ENCODE results near the gene EIF2S1.

Gene EIF2S1

DNA sequence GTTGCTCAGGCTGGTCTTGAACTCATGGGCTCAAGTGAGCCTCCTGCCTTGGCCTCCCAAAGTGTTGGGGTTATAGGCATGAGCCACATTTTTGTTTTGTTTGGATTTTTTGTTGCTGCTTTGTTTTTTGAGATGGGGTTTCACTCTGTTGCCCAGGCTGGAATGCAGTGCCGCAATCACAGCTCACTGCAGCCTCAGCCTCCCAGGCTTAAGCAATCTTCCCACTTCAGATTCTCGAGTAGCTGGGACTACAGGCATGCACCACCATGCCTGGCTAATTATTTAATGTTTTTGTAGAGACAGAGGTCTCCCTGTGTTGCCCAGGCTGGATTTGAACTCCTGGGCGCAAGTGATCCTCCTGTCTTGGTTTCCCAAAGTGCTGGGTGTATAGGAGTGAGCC lies 57.5 kb downstream of the EIF2S1 start:
- H3K4me3 ChIP-seq (ENCODE audit: low read depth, low read length), result no peak overlapping the region
- no peak for DNase-seq (ENCODE audit: low read depth)
- TF ChIP-seq, protein P1, sequence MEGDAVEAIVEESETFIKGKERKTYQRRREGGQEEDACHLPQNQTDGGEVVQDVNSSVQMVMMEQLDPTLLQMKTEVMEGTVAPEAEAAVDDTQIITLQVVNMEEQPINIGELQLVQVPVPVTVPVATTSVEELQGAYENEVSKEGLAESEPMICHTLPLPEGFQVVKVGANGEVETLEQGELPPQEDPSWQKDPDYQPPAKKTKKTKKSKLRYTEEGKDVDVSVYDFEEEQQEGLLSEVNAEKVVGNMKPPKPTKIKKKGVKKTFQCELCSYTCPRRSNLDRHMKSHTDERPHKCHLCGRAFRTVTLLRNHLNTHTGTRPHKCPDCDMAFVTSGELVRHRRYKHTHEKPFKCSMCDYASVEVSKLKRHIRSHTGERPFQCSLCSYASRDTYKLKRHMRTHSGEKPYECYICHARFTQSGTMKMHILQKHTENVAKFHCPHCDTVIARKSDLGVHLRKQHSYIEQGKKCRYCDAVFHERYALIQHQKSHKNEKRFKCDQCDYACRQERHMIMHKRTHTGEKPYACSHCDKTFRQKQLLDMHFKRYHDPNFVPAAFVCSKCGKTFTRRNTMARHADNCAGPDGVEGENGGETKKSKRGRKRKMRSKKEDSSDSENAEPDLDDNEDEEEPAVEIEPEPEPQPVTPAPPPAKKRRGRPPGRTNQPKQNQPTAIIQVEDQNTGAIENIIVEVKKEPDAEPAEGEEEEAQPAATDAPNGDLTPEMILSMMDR (IDR thresholded peaks at IDR 0.05; ENCODE audit: low read depth, low read length, missing control alignments), result no peak

DNA sequence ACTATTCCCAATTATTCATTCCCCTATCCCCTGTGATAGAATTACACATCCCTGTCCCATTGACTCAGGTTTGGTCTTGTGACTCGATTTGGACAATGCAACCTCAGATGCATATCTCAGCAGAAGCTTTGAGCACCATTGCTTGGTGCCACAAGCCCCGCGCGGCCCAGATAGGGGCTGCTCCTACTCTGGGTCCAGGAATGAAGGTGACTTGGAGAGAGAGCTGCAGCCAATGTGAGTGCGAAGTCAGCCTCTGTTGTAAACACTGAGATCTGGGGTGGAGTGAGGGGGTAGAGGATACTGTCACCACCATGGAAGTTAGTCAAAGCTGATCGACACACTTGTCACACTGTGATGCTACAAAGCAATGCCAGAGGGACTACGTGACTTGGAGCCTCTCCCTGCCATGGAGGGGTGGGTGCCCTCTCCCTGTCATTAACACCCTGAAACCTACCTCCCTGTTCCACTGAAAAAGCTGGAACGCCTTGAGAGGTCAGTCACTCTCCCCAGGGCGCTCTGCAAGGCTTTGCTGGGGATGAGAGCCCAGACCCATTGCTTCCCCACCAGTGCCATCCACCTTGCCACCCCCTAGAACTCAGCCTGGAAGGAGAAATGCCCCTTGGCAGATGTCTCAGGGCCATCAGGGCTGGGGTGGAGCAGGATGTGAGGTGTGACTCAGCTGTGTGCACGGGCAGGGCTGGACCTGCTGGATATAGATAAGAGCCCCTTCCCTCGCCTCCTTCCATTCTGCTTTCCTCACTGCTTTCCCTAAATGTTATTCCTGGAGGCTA lies 58.5 kb downstream of the EIF2S1 start:
- DNase-seq (ENCODE audit: low read depth), result no peak
- TF ChIP-seq, protein P1 (IDR thresholded peaks at IDR 0.05; ENCODE audit: low read depth, low read length, missing control alignments), result no peak
- no peak overlapping the region for H3K4me3 ChIP-seq (ENCODE audit: low read depth, low read length)

DNA sequence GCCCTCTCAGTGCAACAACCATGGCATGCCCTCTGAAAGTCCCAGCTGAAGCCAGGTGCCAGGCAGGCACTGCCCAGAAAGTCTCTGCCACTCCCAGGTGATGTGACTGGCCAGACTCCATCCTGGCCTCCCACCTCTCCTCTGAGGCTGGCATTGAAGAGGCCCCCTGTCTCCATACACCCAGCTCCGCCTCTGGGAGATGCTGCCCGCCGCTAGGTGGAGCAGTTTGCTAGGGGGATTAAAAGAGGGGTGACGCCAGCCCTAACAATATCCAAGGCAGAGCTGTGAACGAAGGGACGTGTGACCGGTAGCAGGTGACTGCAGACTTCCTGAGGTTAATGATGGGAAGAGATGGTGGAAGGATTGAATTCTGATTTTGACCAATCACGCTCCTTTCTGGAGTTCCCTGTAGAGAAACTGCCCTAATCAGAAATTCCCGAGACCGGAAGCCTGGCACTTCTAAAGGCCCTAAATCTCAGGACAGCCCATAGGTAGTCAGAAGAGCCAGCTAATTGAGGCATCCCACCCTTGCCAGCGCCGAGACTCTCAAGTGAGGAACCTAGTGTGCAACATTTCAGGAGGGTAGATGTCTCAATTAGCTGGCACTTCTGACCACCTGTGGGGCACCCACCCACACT lies 60.1 kb downstream of the EIF2S1 start:
- peak; percentile 12 for DNase-seq (ENCODE audit: low read depth)
- H3K4me3 ChIP-seq (ENCODE audit: low read depth, low read length), result no peak overlapping the region
- TF ChIP-seq, protein P1 (IDR thresholded peaks at IDR 0.05; ENCODE audit: low read depth, low read length, missing control alignments), result peak; percentile 70

DNA sequence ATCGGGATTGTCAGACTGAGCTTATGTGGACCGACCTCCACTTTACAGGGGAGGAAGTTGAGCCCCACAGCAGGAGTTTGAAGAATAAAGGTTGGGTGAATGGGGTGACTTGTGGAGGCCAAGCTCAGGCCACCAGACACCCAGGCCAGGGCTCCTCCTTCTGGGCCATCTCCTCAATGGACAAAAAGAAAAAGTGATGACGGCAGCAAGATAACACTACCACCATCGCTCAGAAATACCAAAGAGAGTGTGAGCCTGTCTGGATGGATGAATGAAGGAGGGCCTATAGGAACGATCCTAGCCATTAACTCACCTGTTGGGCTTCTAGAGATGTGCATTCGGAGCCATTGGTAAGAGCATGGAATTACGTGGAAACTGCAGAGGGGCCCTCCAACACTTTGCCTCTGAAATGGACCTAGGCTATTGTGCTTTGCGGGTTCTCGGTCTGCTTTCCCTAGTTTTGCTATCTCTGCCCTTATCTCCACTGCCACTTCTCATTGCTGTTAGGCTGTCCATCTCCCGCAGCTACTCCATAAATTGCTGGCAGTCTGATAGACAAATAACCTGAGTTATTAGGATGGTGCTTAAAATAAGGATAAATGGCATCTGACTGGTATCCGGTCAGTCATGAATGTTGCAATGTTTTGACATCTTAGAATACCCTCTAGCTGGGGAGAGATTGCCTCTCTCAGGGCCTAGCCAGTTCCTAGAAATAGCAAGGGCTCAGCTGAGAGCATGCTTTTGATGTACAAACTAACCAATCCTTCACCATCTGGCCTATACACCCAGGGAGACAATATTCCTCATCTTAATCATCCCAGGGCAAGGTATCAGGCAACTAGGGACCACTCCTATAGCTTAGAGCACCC lies 61.5 kb downstream of the EIF2S1 start:
- H3K4me3 ChIP-seq (ENCODE audit: low read depth, low read length), result no peak overlapping the region
- DNase-seq (ENCODE audit: low read depth), result no peak
- TF ChIP-seq, protein P1 (IDR thresholded peaks at IDR 0.05; ENCODE audit: low read depth, low read length, missing control alignments), result no peak

DNA sequence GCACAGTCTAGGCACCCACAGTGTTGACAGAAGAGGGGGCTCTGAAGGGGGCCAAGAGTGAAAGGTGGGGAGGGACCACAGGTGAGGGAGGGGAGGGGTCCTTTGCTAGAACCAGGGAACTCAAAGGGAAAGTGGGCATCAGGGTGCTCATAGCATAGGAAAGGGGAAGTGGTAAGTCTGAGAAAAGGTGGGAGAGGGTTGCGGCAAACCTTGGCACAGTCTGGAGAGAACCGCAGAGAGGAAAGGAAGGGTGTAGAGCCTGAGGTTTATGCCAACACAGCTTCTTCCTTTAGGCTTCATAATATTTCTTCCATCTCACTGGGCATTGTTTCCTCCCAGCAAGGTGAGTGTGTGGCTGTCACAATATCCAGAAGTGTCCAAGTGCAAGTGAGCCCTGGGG lies 63.3 kb downstream of the EIF2S1 start:
- DNase-seq (ENCODE audit: low read depth), result no peak
- H3K4me3 ChIP-seq (ENCODE audit: low read depth, low read length), result no peak overlapping the region
- TF ChIP-seq, protein P1 (IDR thresholded peaks at IDR 0.05; ENCODE audit: low read depth, low read length, missing control alignments), result no peak

DNA sequence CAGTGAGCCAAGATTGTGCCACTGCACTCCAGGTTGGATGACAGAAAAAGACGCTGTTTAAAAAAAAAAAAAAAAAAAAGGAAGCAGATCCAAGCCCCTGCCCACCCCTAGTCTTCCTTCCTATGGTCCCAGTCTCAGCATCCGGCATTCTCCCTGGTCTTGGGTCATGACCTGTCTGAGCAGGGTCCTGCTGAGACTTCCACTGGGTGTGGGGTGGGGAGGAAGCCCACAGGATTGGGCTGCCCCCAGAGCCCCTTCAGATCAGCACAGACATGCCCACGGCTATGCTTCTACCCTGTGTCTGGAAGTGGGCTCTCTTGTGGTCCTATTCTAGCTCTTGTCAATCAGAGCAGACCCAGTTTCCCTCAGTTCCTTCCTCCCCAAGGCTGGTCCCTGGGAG lies 64.4 kb downstream of the EIF2S1 start:
- TF ChIP-seq, protein P1 (IDR thresholded peaks at IDR 0.05; ENCODE audit: low read depth, low read length, missing control alignments), result no peak
- no peak for DNase-seq (ENCODE audit: low read depth)
- no peak overlapping the region for H3K4me3 ChIP-seq (ENCODE audit: low read depth, low read length)

Data from GM12864 (cell line).